RCC 7860 (cell line): ENCODE data around the gene SULT2B1.
"Not testable (repeated sequence)": the region's sequence is repeated elsewhere in the genome, so short reads cannot be mapped to it uniquely, and the experiment has no call there.

ENCODE experiments used
- DNase-seq: peaks from one replicate; pipeline ENCODE4 v3.0.0-alpha.2; 2015; ENCODE audit warnings: low spot score
- FAIRE-seq: peaks from 2 replicates; lab custom pipeline; 2012; peaks lifted over from hg19 to GRCh38; lab: Jason Lieb, UNC

SULT2B1 gene

DNA sequence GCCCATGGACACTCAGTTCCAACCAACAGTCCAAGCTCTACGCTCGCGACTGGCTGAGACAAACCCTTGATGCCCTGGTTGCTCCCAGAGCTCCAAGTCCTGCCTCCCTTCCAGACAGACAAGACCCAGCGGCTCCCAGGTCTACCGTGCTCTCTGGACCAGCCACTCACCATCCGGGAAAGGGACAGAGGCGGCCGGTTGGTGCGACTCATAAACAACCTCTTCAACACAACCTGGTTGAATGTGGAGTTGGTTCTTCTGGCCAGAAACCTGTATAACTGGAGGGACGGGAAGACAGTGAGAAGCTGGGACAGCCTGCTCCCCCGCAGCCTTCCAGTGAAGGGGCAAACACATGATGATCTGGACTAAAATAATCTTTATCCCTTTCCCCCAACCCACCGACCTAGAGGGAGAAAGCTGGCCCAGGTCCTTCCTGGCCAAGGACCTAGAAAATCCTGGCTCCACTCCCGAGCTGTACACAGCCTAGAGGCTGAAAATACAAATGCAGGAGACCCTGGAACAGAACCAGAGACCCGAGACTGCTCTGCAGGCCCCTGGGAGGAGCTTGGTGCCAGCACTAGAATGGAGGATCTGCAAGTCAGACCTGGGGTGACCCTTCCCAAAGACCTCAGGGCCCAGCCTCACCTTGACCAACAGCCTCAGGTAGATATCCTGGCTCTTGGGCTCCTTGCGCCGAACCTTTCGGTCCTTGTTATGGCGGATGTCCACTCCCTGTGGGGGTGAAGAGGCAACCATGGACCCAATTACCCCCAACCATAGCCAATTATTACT, 65.4 kb downstream of the SULT2B1 start:
- no peak for DNase-seq
- FAIRE-seq: no peak

- FAIRE-seq: no peak
- no peak for DNase-seq
Measured at GRCh38 chr19:48618278-48618915, 66.4 kb downstream of the SULT2B1 start.

- FAIRE-seq: peak; percentile 62
- peak; percentile 98 for DNase-seq
Measured at GRCh38 chr19:48618916-48619691, 67.1 kb downstream of the SULT2B1 start, which contains the start of the genes RPL18 and SPHK2. Gene RPL18 (minus strand): TSS chr19:48619178. CDS start chr19:48619143, 35 bp downstream. Gene SPHK2 (plus strand): TSS chr19:48619506. CDS start chr19:48620515, 1,009 bp downstream.

- DNase-seq (no peak), FAIRE-seq (no peak)
Measured at GRCh38 chr19:48619692-48620585, 68.0 kb downstream of the SULT2B1 start.

DNA sequence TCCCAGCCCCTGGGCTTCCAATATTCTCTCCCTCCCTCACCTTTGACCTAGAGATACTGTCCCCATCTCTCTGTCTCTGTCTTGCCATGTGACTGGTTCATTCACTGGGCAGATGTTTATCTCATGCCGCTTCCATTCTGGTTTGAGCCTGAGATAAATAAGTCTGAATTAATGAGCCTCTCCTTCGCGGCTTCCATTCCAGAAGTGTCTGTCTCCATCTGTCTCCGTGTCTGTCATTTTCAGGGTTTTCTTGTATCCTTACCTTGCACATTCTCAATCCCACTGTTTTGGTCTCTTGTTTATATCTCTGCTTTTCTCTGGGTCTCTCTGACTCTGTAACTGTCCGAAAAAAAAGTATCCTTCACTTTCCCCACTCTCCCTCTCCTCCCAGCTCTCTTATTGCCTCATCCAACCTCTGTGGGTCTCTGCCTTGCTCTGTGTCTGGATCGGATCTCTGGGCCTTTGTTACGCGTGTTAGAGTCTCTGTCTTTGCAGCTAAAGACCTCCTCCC, 71.6 kb downstream of the SULT2B1 start:
- no peak for FAIRE-seq
- no peak for DNase-seq

- DNase-seq: no peak
- FAIRE-seq: no peak
Measured at GRCh38 chr19:48624067-48624594, 72.2 kb downstream of the SULT2B1 start.

GRCh38 chr19:48624791-48625723, 73.1 kb downstream of the SULT2B1 start:
- no peak for DNase-seq
- no peak for FAIRE-seq

- no peak for FAIRE-seq
- no peak for DNase-seq
Measured at GRCh38 chr19:48625891-48626327, 73.9 kb downstream of the SULT2B1 start.

- FAIRE-seq: no peak
Measured at GRCh38 chr19:48627201-48627864, 75.4 kb downstream of the SULT2B1 start.

GRCh38 chr19:48627865-48628314, 75.9 kb downstream of the SULT2B1 start:
- DNase-seq: no peak
- no peak for FAIRE-seq

More at GRCh38 chr19:48627201-48627864, 75.4 kb downstream of the SULT2B1 start:
- peak; percentile 30 for DNase-seq

GRCh38 chr19:48628486-48629296, 76.7 kb downstream of the SULT2B1 start:
- DNase-seq (no peak), FAIRE-seq (no peak)

DNA sequence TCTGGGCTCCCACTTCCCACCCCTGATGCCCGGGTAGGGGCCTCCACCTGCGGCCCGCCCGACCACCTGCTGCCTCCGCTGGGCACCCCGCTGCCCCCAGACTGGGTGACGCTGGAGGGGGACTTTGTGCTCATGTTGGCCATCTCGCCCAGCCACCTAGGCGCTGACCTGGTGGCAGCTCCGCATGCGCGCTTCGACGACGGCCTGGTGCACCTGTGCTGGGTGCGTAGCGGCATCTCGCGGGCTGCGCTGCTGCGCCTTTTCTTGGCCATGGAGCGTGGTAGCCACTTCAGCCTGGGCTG, 77.3 kb downstream of the SULT2B1 start:
- FAIRE-seq: no peak

GRCh38 chr19:48629599-48630295, 77.8 kb downstream of the SULT2B1 start:
- DNase-seq (no peak), FAIRE-seq (no peak)

More for the DNA sequence above, 77.3 kb downstream of the SULT2B1 start:
- DNase-seq: no peak

GRCh38 chr19:48630296-48631063, 78.5 kb downstream of the SULT2B1 start:
- DNase-seq (no peak), FAIRE-seq (no peak)

GRCh38 chr19:48631225-48631624, 79.3 kb downstream of the SULT2B1 start:
- FAIRE-seq (no peak), DNase-seq (no peak)

DNA sequence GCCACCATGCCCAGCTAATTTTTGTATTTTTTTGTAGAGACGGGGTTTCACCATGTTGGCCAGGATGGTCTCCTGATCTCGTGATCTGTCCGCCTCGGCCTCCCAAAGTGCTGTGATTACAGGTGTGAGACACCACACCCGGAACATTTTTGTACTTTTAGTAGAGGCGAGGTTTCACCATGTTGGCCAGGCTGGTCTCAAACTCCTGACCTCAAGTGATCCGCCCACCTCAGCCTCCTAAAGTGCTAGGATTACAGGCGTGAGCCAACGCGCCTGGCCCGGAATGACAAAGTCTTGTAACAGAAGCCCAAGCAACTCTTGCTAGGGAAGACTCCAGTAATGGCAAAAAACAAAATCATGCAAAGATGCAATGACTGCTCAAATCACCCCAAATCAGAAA, 80.3 kb downstream of the SULT2B1 start:
- not testable (repeated sequence) for FAIRE-seq, DNase-seq
